H1 (cell line): ENCODE data around the gene OIP5.

Experiments used
- CTCF ChIP-seq, 3 experiments: IDR thresholded peaks; 1 replicate in 2 of 3; 2 replicates in 1 of 3; pipeline versions ENCODE4 v1.5.1 to v1.6.1; 2011; ENCODE audit warnings: low read length in 3 of 3, mild to moderate bottlenecking in 3 of 3, inconsistent platforms in 2 of 3, low read depth in 1 of 3, moderate library complexity in 1 of 3; ENCODE audit not compliant: insufficient read depth in 1 of 3; ENCODE audit errors: control extremely low read depth in 1 of 3
- EGR1 ChIP-seq: IDR thresholded peaks from 2 replicates; pipeline ENCODE4 v1.6.1; 2011; ENCODE audit warnings: low read depth, low read length, borderline replicate concordance
- EZH2 ChIP-seq: fragments of 200-600 bp; sonication (generic); IDR thresholded peaks from 2 replicates; pipeline ENCODE4 v1.7.1; 2012; ENCODE audit warnings: low read depth, mild to moderate bottlenecking, moderate library complexity, low read length, inconsistent platforms; ENCODE audit not compliant: severe bottlenecking
- GABPA ChIP-seq: IDR thresholded peaks from 2 replicates; pipeline ENCODE4 v1.6.1; 2011; ENCODE audit warnings: mild to moderate bottlenecking, low read length, moderate library complexity, borderline replicate concordance; ENCODE audit not compliant: insufficient read depth
- JUN ChIP-seq: IDR thresholded peaks from 2 replicates; pipeline ENCODE4 v1.6.1; 2011; ENCODE audit warnings: low read depth, mild to moderate bottlenecking, improper control_type of control experiment, low read length
- KDM1A ChIP-seq: fragments of 200-600, 300-600 bp; sonication (generic); IDR thresholded peaks from 2 replicates; pipeline ENCODE4 v1.7.1; 2016; ENCODE audit warnings: mild to moderate bottlenecking, low read length, borderline replicate concordance
- POLR2A ChIP-seq, 2 experiments: IDR thresholded peaks; 1 replicate in 1 of 2; 2 replicates in 1 of 2; pipeline ENCODE4 v1.6.1; 2011; ENCODE audit warnings: low read depth in 2 of 2, low read length in 2 of 2, mild to moderate bottlenecking in 2 of 2; ENCODE audit errors: control extremely low read depth in 1 of 2
- POLR2AphosphoS5 ChIP-seq: IDR thresholded peaks from 2 replicates; pipeline ENCODE4 v1.6.1; 2011; ENCODE audit warnings: low read depth, low read length
- SIN3A ChIP-seq, 2 experiments: IDR thresholded peaks in 1 of 2; conservative IDR thresholded peaks in 1 of 2; 2 replicates each; pipeline ENCODE4 v1.6.1; 2011 to 2012; ENCODE audit warnings: low read length in 2 of 2, improper control_type of control experiment in 1 of 2, low read depth in 1 of 2, mild to moderate bottlenecking in 1 of 2

GRCh38 chr15:41276831-41277230 lies 55.6 kb downstream of the OIP5 start:
- TF ChIP-seq POLR2AphosphoS5 = no peak
- no peak for TF ChIP-seq JUN
- TF ChIP-seq EGR1 = no peak
- TF ChIP-seq EZH2 = no peak
- TF ChIP-seq KDM1A = no peak
- no peak for TF ChIP-seq SIN3A (conservative IDR thresholded peaks at IDR 0.05 in 1 of 2, IDR thresholded peaks at IDR 0.05 in 1 of 2; ENCODE audit: low read depth in 1 of 2, low read length in 2 of 2)
- no peak for TF ChIP-seq CTCF (IDR thresholded peaks at IDR 0.05; ENCODE audit: control extremely low read depth in 1 of 3, insufficient read depth in 1 of 3, low read depth in 1 of 3, low read length in 3 of 3)
- no peak for TF ChIP-seq GABPA
- no peak for TF ChIP-seq POLR2A (IDR thresholded peaks at IDR 0.05; ENCODE audit: control extremely low read depth in 1 of 2, low read depth in 2 of 2, low read length in 2 of 2)
